ENCODE results near the gene RGPD8.

DNA sequence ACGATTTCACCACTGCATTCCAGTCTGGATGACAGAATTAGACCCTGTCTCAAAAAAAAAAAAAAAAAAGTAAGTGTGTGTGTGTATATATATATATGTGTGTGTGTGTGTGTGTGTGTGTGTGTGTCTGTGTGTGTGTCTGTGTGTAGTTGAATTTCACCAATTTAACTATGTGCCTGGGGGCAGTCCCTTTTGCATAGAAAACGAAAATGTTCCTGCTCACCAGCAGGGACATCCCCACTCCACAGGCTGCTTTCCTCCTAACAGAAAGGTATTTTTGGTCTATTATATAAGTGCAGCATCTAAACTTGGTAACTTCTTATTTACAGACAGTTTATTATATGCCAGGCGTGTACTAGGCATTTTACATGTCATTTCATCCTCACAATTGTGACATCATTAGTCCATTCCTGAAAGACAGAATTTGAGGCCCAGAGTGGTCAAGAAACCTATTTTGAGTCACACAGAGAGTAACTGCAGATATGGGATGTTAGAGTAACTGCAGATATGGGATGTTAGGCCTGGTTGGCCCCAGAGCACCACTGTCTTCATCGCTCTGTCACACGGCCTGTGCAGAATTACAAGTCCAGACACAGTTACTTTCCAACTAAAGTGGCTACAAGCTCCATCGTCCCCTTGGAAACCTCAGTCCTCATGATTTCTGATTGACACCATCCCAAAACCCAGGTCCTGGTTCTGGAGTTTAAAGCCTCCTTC lies 39.3 kb upstream of the RGPD8 start:
- no peak; the same call in 1 of the 2 replicates for TF ChIP-seq CREM (IDR thresholded peaks at IDR 0.05; ENCODE audit: low read depth)
- TF ChIP-seq NRF1 (conservative IDR thresholded peaks at IDR 0.05; ENCODE audit: low read depth, low read length), result no peak
- no peak for TF ChIP-seq ZNF592 (IDR thresholded peaks at IDR 0.05)
- TF ChIP-seq SMAD5 (IDR thresholded peaks at IDR 0.05; ENCODE audit: low read depth), result no peak
- no peak for TF ChIP-seq POLR2A (IDR thresholded peaks at IDR 0.05; ENCODE audit: low read depth, low read length)
- TF ChIP-seq CTCF (IDR thresholded peaks at IDR 0.05 in 2 of 3, conservative IDR thresholded peaks at IDR 0.05 in 1 of 3; ENCODE audit: control insufficient read depth in 2 of 3, extremely low read depth in 1 of 3, insufficient read depth in 1 of 3, low read depth in 3 of 3, low read length in 3 of 3), result no peak
- no peak for TF ChIP-seq SP1 (IDR thresholded peaks at IDR 0.05; ENCODE audit: low read depth, low read length)
- TF ChIP-seq TCF12 (IDR thresholded peaks at IDR 0.05; ENCODE audit: low read depth, low read length), result no peak
- TF ChIP-seq, protein P1, sequence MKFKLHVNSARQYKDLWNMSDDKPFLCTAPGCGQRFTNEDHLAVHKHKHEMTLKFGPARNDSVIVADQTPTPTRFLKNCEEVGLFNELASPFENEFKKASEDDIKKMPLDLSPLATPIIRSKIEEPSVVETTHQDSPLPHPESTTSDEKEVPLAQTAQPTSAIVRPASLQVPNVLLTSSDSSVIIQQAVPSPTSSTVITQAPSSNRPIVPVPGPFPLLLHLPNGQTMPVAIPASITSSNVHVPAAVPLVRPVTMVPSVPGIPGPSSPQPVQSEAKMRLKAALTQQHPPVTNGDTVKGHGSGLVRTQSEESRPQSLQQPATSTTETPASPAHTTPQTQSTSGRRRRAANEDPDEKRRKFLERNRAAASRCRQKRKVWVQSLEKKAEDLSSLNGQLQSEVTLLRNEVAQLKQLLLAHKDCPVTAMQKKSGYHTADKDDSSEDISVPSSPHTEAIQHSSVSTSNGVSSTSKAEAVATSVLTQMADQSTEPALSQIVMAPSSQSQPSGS (IDR thresholded peaks at IDR 0.05; ENCODE audit: low read length), result no peak
- no peak for TF ChIP-seq ZNF217 (IDR thresholded peaks at IDR 0.05)

Data from GM12878 (cell line).